Measurements from ENCODE around the gene CAMK1G. TPM values are rescaled to one million over a fixed set of nuclear protein-coding genes. Genes with fewer than 3 reads are reported as not detected.

The CAMK1G gene
- total RNA-seq, 5 donors from 2014 or later (not counting 1 experiment from before 2014, with no cell fraction given): not detected

DNA sequence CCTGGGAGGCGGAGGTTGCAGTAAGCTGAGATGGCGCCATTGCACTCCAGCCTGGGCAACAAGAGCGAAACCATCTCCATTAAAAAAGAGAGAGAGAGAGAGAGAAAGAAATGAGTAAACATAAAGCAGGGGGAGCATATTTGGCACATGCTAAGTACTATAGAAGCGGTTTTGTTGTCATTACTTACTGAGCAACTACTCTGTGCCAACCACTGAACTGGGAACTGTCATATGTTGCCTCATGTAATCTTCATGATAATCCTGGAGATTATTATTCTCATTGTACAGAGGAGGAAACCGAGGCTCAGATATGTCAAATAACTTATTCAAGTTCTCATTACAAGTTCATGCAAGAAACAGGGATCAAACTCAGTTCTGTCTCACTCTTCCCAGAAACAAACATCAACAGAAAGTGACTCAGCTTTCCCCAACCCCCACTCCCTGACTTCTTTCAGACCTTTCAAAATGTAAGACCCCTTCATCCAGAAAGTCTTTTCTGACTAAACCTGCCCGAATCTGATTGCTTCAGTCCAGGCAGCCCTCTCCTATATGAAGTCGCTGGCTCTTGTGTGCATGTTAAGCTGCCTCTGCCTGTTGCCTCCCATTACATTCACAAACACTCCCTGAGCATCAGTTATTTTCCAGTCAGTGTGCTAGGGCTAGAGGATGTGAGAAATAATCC lies 45.2 kb downstream of the CAMK1G start:
- Histone ChIP-seq H3K4me3 (ENCODE audit: control insufficient read depth in 1 of 2, extremely low read depth in 1 of 2, low read length in 1 of 2) (no peak overlapping the region), H3K27me3 (replicated peaks in 1 of 2; ENCODE audit: control insufficient read depth in 2 of 2, extremely low read depth in 1 of 2, insufficient read depth in 2 of 2, low read length in 1 of 2) (peaks cover 0 to 11% of the 10 kb centered on the region in 2 experiments), H3K27ac (ENCODE audit: low read length) (no peak overlapping the region), H3K9me3 (no peaks in the 10 kb centered on the region), H3K36me3 (ENCODE audit: control insufficient read depth in 2 of 2, extremely low read depth in 1 of 2, insufficient read depth in 1 of 2, low read length in 1 of 2) (no peaks in the 10 kb centered on the region), H3K4me1 (ENCODE audit: control insufficient read depth in 1 of 2, extremely low read depth in 1 of 2, insufficient read depth in 2 of 2, low read length in 2 of 2) (peaks cover 0 to 9% of the 10 kb centered on the region in 2 experiments)
- no peaks in the 10 kb centered on the region for H3K9me3 Mint-ChIP-seq
- POLR2A ChIA-PET: no interaction called here
- 83% methylated on average over 2 of the region's 7 CpGs for WGBS (ENCODE audit: insufficient coverage)
- ATAC-seq (replicated peaks in 1 of 4): no peak
- no peak overlapping the region for H3K27ac Mint-ChIP-seq
- DNase-seq: no peak
- H3K27me3 Mint-ChIP-seq: peaks cover 0 to 2% of the 10 kb centered on the region in 2 donors
- no peaks in the 10 kb centered on the region for H3K36me3 Mint-ChIP-seq
- peaks cover 2 to 7% (median 3%) of the 10 kb centered on the region in 3 donors for H3K4me1 Mint-ChIP-seq
- CTCF ChIA-PET: no interaction called here
- H3K4me3 Mint-ChIP-seq: no peak overlapping the region

DNA sequence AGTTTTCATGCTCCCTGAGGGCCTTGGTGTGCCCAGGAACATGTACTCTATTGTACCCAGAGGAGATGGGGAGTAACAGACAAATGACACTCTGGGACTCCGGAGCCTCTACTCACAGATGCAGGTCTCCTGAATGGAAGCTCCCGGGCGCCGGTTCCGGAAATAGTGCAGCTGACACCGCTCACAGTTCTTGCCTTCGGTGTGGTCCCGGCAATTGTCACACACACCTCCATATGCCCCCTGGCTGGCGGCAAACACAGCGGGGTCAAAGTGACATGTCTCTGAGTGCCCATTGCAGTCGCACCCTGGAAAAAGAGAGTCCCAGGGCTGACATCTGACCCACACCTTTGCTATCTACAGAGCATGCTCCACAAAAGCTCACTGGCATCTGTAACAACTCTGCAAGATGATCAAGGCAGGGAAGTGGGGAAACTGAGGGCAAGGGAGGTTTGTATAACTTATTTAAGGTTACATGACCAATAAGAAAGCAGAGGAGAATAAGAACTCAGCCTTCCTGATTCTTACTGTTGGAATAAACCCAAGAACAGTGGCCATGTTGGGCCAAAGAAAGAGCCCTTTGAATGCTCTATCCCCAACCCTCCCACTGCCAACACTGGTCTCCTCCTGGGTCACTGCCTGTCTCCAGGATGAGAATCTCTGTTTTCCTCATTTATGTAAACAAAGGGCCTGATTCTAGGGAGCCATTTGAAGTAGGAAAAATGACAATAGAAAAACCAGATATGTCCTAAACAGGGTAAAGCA lies 46.3 kb downstream of the CAMK1G start:
- Mint-ChIP-seq H3K9me3 (no peaks in the 10 kb centered on the region), H3K27me3 (no peaks in the 10 kb centered on the region), H3K27ac (no peak overlapping the region), H3K4me3 (no peak overlapping the region), H3K36me3 (no peaks in the 10 kb centered on the region), H3K4me1 (peaks cover 3 to 10% (median 3%) of the 10 kb centered on the region in 3 donors)
- Histone ChIP-seq H3K27me3 (replicated peaks in 1 of 2; ENCODE audit: control insufficient read depth in 2 of 2, extremely low read depth in 1 of 2, insufficient read depth in 2 of 2, low read length in 1 of 2) (peaks cover 0 to 11% of the 10 kb centered on the region in 2 experiments), H3K27ac (ENCODE audit: low read length) (no peak overlapping the region), H3K4me3 (ENCODE audit: control insufficient read depth in 1 of 2, extremely low read depth in 1 of 2, low read length in 1 of 2) (no peak overlapping the region), H3K4me1 (ENCODE audit: control insufficient read depth in 1 of 2, extremely low read depth in 1 of 2, insufficient read depth in 2 of 2, low read length in 2 of 2) (peaks cover 0 to 9% of the 10 kb centered on the region in 2 experiments), H3K9me3 (no peaks in the 10 kb centered on the region), H3K36me3 (ENCODE audit: control insufficient read depth in 2 of 2, extremely low read depth in 1 of 2, insufficient read depth in 1 of 2, low read length in 1 of 2) (no peaks in the 10 kb centered on the region)
- ATAC-seq (replicated peaks in 1 of 4) (no peak), DNase-seq (no peak)
- WGBS (ENCODE audit: insufficient coverage): 95% methylated on average over 10 of the region's 11 CpGs
- POLR2A ChIA-PET: no interaction called here
- CTCF ChIA-PET: no interaction called here

GRCh38 chr1:209630383-209631225 lies 47.1 kb downstream of the CAMK1G start:
- CTCF ChIA-PET: no interaction called here

GRCh38 chr1:209633335-209633997 lies 50.0 kb downstream of the CAMK1G start:
- POLR2A ChIA-PET: no interaction called here
- WGBS (ENCODE audit: insufficient coverage): 89% methylated on average over 3 of the region's 6 CpGs
- no peak overlapping the region for H3K27ac Mint-ChIP-seq
- no peaks in the 10 kb centered on the region for H3K27me3 Mint-ChIP-seq
- no peaks in the 10 kb centered on the region for H3K36me3 Mint-ChIP-seq
- no peak overlapping the region for H3K4me3 ChIP-seq (ENCODE audit: control insufficient read depth in 1 of 2, extremely low read depth in 1 of 2, low read length in 1 of 2)
- H3K27ac ChIP-seq (ENCODE audit: low read length): no peak overlapping the region
- no peak for DNase-seq
- H3K9me3 Mint-ChIP-seq: no peaks in the 10 kb centered on the region
- no peak overlapping the region for H3K4me3 Mint-ChIP-seq
- CTCF ChIA-PET: interaction anchor here in 1 of 2 donors (0.6 kb wide), 1 partner anchor 15 kb away, joined by 3 read pairs; no protein-coding TSS in a partner anchor
- ATAC-seq (replicated peaks in 1 of 4): no peak
- H3K4me1 ChIP-seq (ENCODE audit: control insufficient read depth in 1 of 2, extremely low read depth in 1 of 2, insufficient read depth in 2 of 2, low read length in 2 of 2): no peaks in the 10 kb centered on the region
- no peaks in the 10 kb centered on the region for H3K9me3 ChIP-seq
- H3K27me3 ChIP-seq (replicated peaks in 1 of 2; ENCODE audit: control insufficient read depth in 2 of 2, extremely low read depth in 1 of 2, insufficient read depth in 2 of 2, low read length in 1 of 2): no peaks in the 10 kb centered on the region
- H3K4me1 Mint-ChIP-seq: peaks cover 2 to 10% (median 6%) of the 10 kb centered on the region in 3 donors
- no peaks in the 10 kb centered on the region for H3K36me3 ChIP-seq (ENCODE audit: control insufficient read depth in 2 of 2, extremely low read depth in 1 of 2, insufficient read depth in 1 of 2, low read length in 1 of 2)

More at GRCh38 chr1:209630383-209631225, 47.1 kb downstream of the CAMK1G start:
- no peak for ATAC-seq (replicated peaks in 1 of 4)
- POLR2A ChIA-PET: no interaction called here
- Mint-ChIP-seq H3K9me3 (no peaks in the 10 kb centered on the region), H3K4me3 (no peak overlapping the region), H3K27ac (no peak overlapping the region), H3K4me1 (peaks cover 6 to 17% (median 8%) of the 10 kb centered on the region in 3 donors), H3K27me3 (no peaks in the 10 kb centered on the region), H3K36me3 (no peaks in the 10 kb centered on the region)
- H3K4me3 ChIP-seq (ENCODE audit: control insufficient read depth in 1 of 2, extremely low read depth in 1 of 2, low read length in 1 of 2): no peak overlapping the region
- no peak overlapping the region for H3K27ac ChIP-seq (ENCODE audit: low read length)
- no peak for DNase-seq
- H3K36me3 ChIP-seq (ENCODE audit: control insufficient read depth in 2 of 2, extremely low read depth in 1 of 2, insufficient read depth in 1 of 2, low read length in 1 of 2): no peaks in the 10 kb centered on the region
- H3K4me1 ChIP-seq (ENCODE audit: control insufficient read depth in 1 of 2, extremely low read depth in 1 of 2, insufficient read depth in 2 of 2, low read length in 2 of 2): peaks cover 0 to 9% of the 10 kb centered on the region in 2 experiments
- H3K27me3 ChIP-seq (replicated peaks in 1 of 2; ENCODE audit: control insufficient read depth in 2 of 2, extremely low read depth in 1 of 2, insufficient read depth in 2 of 2, low read length in 1 of 2): peaks cover 0 to 11% of the 10 kb centered on the region in 2 experiments
- 77% methylated on average over 10 of the region's 17 CpGs for WGBS (ENCODE audit: insufficient coverage)
- H3K9me3 ChIP-seq: no peaks in the 10 kb centered on the region

DNA sequence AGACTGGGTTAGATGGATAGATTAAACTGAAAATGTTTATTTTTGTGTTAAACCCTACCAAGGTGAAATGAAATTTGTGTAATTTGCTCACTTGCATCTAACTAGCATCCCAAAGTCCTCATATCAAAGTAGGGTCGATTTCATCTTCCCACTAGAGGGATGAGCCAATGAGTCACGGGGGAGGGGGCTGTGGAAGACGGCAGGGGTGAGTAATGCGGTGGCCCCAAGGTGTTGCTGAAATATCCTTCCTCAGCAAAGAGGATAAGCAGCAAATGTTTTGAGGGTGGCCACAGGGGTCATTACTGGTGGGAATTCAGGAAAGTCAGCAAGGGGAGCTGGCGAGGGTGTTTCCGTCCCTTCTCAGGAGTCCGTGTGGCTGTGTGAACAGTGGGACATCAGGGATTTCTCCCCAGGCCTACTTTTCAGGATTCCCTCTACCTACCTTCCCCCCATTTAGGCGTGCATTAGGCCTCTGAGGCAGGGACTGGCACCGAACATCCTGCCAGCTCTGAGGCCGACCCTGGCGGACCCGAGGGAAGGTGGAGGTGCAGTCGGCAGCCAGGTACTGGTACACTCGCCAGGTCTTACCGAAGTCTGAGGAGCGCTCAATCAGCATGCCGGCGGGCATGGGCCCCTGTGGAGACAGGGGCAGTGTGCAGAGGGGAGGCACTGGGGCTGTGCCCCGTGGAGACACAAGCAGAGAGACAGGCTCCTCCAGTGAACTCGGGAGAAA lies 50.7 kb downstream of the CAMK1G start:
- Histone ChIP-seq H3K27ac (ENCODE audit: low read length) (no peak overlapping the region), H3K36me3 (ENCODE audit: control insufficient read depth in 2 of 2, extremely low read depth in 1 of 2, insufficient read depth in 1 of 2, low read length in 1 of 2) (no peaks in the 10 kb centered on the region), H3K4me1 (ENCODE audit: control insufficient read depth in 1 of 2, extremely low read depth in 1 of 2, insufficient read depth in 2 of 2, low read length in 2 of 2) (no peaks in the 10 kb centered on the region), H3K9me3 (no peaks in the 10 kb centered on the region), H3K27me3 (replicated peaks in 1 of 2; ENCODE audit: control insufficient read depth in 2 of 2, extremely low read depth in 1 of 2, insufficient read depth in 2 of 2, low read length in 1 of 2) (no peaks in the 10 kb centered on the region), H3K4me3 (ENCODE audit: control insufficient read depth in 1 of 2, extremely low read depth in 1 of 2, low read length in 1 of 2) (no peak overlapping the region)
- H3K4me3 Mint-ChIP-seq: no peak overlapping the region
- no peaks in the 10 kb centered on the region for H3K27me3 Mint-ChIP-seq
- H3K9me3 Mint-ChIP-seq: no peaks in the 10 kb centered on the region
- DNase-seq (no peak), ATAC-seq (replicated peaks in 1 of 4) (no peak)
- POLR2A ChIA-PET: no interaction called here
- 83% methylated on average over 11 of the region's 20 CpGs for WGBS (ENCODE audit: insufficient coverage)
- H3K27ac Mint-ChIP-seq: no peak overlapping the region
- H3K4me1 Mint-ChIP-seq: peaks cover 2 to 10% (median 6%) of the 10 kb centered on the region in 3 donors
- CTCF ChIA-PET: interaction anchor here in 1 of 2 donors (0.6 kb wide), 1 partner anchor 9 kb away, joined by 3 read pairs; no protein-coding TSS in a partner anchor
- H3K36me3 Mint-ChIP-seq: no peaks in the 10 kb centered on the region

All from T-cell (primary cell).